HG03521 (cell line): ENCODE results near the gene RAD18.

Source experiments
- ATAC-seq: cut with Tn5 transposase; IDR thresholded peaks from one replicate; pipeline ENCODE4 v1.9.1; 2021; ENCODE audit warnings: mild to moderate bottlenecking, moderate library complexity; ENCODE audit not compliant: unreplicated experiment

RAD18 gene

GRCh38 chr3:8966820-8967348 lies 3.6 kb upstream of the RAD18 start:
- ATAC-seq = no peak

- ATAC-seq = no peak
Measured at GRCh38 chr3:8966150-8966819, 3.0 kb upstream of the RAD18 start.

- no peak for ATAC-seq
Measured at GRCh38 chr3:8964436-8965370, 1.4 kb upstream of the RAD18 start.

GRCh38 chr3:8962226-8962861 lies 928 bp downstream of the RAD18 start:
- ATAC-seq = no peak

- no peak for ATAC-seq
Measured at GRCh38 chr3:8959668-8960067, 3.6 kb downstream of the RAD18 start.

GRCh38 chr3:8954938-8955763 lies 8.1 kb downstream of the RAD18 start:
- ATAC-seq = peak; percentile 84

- no peak for ATAC-seq
Measured at GRCh38 chr3:8953313-8953712, 10.0 kb downstream of the RAD18 start.

- ATAC-seq = no peak
Measured at GRCh38 chr3:8952130-8952529, 11.1 kb downstream of the RAD18 start.

- no peak for ATAC-seq
Measured at GRCh38 chr3:8945890-8946600, 17.2 kb downstream of the RAD18 start.

- ATAC-seq = no peak
Measured at GRCh38 chr3:8942746-8943488, 20.4 kb downstream of the RAD18 start.

GRCh38 chr3:8942115-8942514 lies 21.2 kb downstream of the RAD18 start:
- no peak for ATAC-seq

GRCh38 chr3:8938021-8938420 lies 25.3 kb downstream of the RAD18 start:
- no peak for ATAC-seq

GRCh38 chr3:8937064-8938020 lies 25.9 kb downstream of the RAD18 start:
- no peak for ATAC-seq

- no peak for ATAC-seq
Measured at GRCh38 chr3:8932507-8932906, 30.8 kb downstream of the RAD18 start.

- ATAC-seq = no peak
Measured at GRCh38 chr3:8931342-8931741, 31.9 kb downstream of the RAD18 start.

- no peak for ATAC-seq
Measured at GRCh38 chr3:8929860-8930259, 33.4 kb downstream of the RAD18 start.

- no peak for ATAC-seq
Measured at GRCh38 chr3:8914491-8914890, 48.8 kb downstream of the RAD18 start.

GRCh38 chr3:8911781-8912180 lies 51.5 kb downstream of the RAD18 start:
- ATAC-seq = no peak
